Liver (tissue), 9 donors: ENCODE measurements around the gene NBAS. TPM values are rescaled to one million over a fixed set of nuclear protein-coding genes. Genes with fewer than 3 reads are reported as not detected.

Experiments
- DNase-seq: peaks from one replicate; pipeline ENCODE4 v3.0.0-alpha.2; 2017; ENCODE audit warnings: low spot score
- H3K27ac ChIP-seq, 2 donors: one replicate each; pipeline ENCODE4 v1.7.0; 2013; ENCODE audit warnings: inconsistent platforms in 2 of 2, low read length in 2 of 2, control low read depth in 1 of 2, low read depth in 1 of 2, mild to moderate bottlenecking in 1 of 2
- H3K27me3 ChIP-seq, 4 donors: one replicate each; pipeline versions ENCODE4 v1.6.1 to v1.7.0; 2013; ENCODE audit warnings: low read length in 3 of 4, inconsistent platforms in 1 of 4, mild to moderate bottlenecking in 1 of 4, moderate library complexity in 1 of 4; ENCODE audit not compliant: control insufficient read depth in 4 of 4, insufficient read depth in 4 of 4
- H3K36me3 ChIP-seq, 4 donors: one replicate each; pipeline versions ENCODE4 v1.6.1 to v1.7.0; 2013; ENCODE audit warnings: low read length in 3 of 4, mild to moderate bottlenecking in 3 of 4, low read depth in 1 of 4, moderate library complexity in 1 of 4; ENCODE audit not compliant: control insufficient read depth in 4 of 4, insufficient read depth in 3 of 4
- H3K4me1 ChIP-seq, 4 donors: one replicate each; pipeline versions ENCODE4 v1.6.1 to v1.7.0; 2013; ENCODE audit warnings: low read length in 3 of 4, mild to moderate bottlenecking in 3 of 4, moderate library complexity in 1 of 4; ENCODE audit not compliant: control insufficient read depth in 4 of 4, insufficient read depth in 4 of 4
- H3K4me3 ChIP-seq, 3 donors: one replicate each; pipeline versions ENCODE4 v1.6.1 to v1.7.0; 2013; ENCODE audit warnings: low read length in 3 of 3, control low read depth in 1 of 3, low read depth in 1 of 3, mild to moderate bottlenecking in 1 of 3
- H3K9ac ChIP-seq, 2 donors: one replicate each; pipeline ENCODE4 v1.7.0; 2013; ENCODE audit warnings: low read length in 2 of 2, mild to moderate bottlenecking in 2 of 2, moderate library complexity in 2 of 2, control low read depth in 1 of 2, low read depth in 1 of 2
- H3K9me3 ChIP-seq, 4 donors: one replicate each; pipeline versions ENCODE4 v1.6.1 to v1.7.0; 2013; ENCODE audit warnings: low read length in 3 of 4; ENCODE audit not compliant: control insufficient read depth in 4 of 4
- ATF3 ChIP-seq: IDR thresholded peaks from 2 replicates; pipeline ENCODE4 v1.6.1; 2016; ENCODE audit warnings: antibody characterized with exemption
- CTCF ChIP-seq: fragments of 150-350 bp; IDR thresholded peaks from 2 replicates; pipeline ENCODE4 v1.5.1; 2017; ENCODE audit warnings: improper control_type of control experiment, low read depth, low read length; ENCODE audit not compliant: missing input control
- FOXA1 ChIP-seq: IDR thresholded peaks from 2 replicates; pipeline ENCODE4 v1.6.1; 2016; ENCODE audit warnings: antibody characterized with exemption
- FOXA2 ChIP-seq: IDR thresholded peaks from 2 replicates; pipeline ENCODE4 v1.6.1; 2016; ENCODE audit warnings: antibody characterized with exemption
- GABPA ChIP-seq, 2 donors: IDR thresholded peaks in 1 of 2; conservative IDR thresholded peaks in 1 of 2; 2 replicates each; pipeline ENCODE4 v1.6.1; 2016; ENCODE audit warnings: antibody characterized with exemption in 2 of 2, mild to moderate bottlenecking in 1 of 2, moderate library complexity in 1 of 2
- HNF4A ChIP-seq, 2 donors: conservative IDR thresholded peaks; 2 replicates each; pipeline ENCODE4 v1.6.1; 2016; ENCODE audit warnings: antibody characterized with exemption in 2 of 2, mild to moderate bottlenecking in 2 of 2
- HNF4G ChIP-seq: IDR thresholded peaks from 2 replicates; pipeline ENCODE4 v1.6.1; 2016; ENCODE audit warnings: antibody characterized with exemption
- JUND ChIP-seq, 2 donors: IDR thresholded peaks; 2 replicates each; pipeline ENCODE4 v1.6.1; 2016; ENCODE audit warnings: antibody characterized with exemption in 2 of 2
- MAX ChIP-seq: IDR thresholded peaks from 2 replicates; pipeline ENCODE4 v1.6.1; 2016; ENCODE audit warnings: antibody characterized with exemption
- NR2F2 ChIP-seq: IDR thresholded peaks from 2 replicates; pipeline ENCODE4 v1.6.1; 2016; ENCODE audit warnings: antibody characterized with exemption
- RAD21 ChIP-seq, 2 donors: IDR thresholded peaks; 2 replicates each; pipeline ENCODE4 v1.6.1; 2016; ENCODE audit warnings: antibody characterized with exemption in 2 of 2, mild to moderate bottlenecking in 2 of 2
- REST ChIP-seq: IDR thresholded peaks from 2 replicates; pipeline ENCODE4 v1.6.1; 2016; ENCODE audit warnings: antibody characterized with exemption, mild to moderate bottlenecking
- RXRA ChIP-seq, 2 donors: IDR thresholded peaks; 2 replicates each; pipeline ENCODE4 v1.6.1; 2017 to 2018; ENCODE audit warnings: antibody characterized with exemption in 2 of 2, mild to moderate bottlenecking in 1 of 2
- SP1 ChIP-seq: IDR thresholded peaks from 2 replicates; pipeline ENCODE4 v1.6.1; 2018; ENCODE audit warnings: antibody characterized with exemption, mild to moderate bottlenecking
- TAF1 ChIP-seq: conservative IDR thresholded peaks from 2 replicates; pipeline ENCODE4 v1.6.1; 2016; ENCODE audit warnings: antibody characterized with exemption, mild to moderate bottlenecking
- YY1 ChIP-seq: IDR thresholded peaks from 2 replicates; pipeline ENCODE4 v1.6.1; 2016; ENCODE audit warnings: antibody characterized with exemption, mild to moderate bottlenecking
- ZBTB33 ChIP-seq: IDR thresholded peaks from 2 replicates; pipeline ENCODE4 v1.6.1; 2016; ENCODE audit warnings: antibody characterized with exemption
- WGBS: extraction: QIAGEN DNeasy Blood & Tissue Kit; methylation state at CpG from one replicate; pipeline ENCODE4 v1.1.7; 2013; 5-methylcytosine and 5-hydroxymethylcytosine counted together
- polyA plus RNA-seq, 2 donors: library from polyadenylated mRNA; stranded (reverse) in 1 of 2; unstranded in 1 of 2; fragments of 200-250 nt in 1 of 2; fragments of >200 nt in 1 of 2; fragmentation: Nextera tagmentation in 1 of 2; extraction: Ambion mirVana in 1 of 2; gene quantifications; one replicate each; pipeline versions ENCODE4 v1.2.1 to v1.2.3, GENCODE V29; 2013 to 2015
- total RNA-seq, 2 donors: library from RNA; depleted of rRNA; stranded (reverse); fragments of >200 nt; gene quantifications; one replicate each; pipeline ENCODE4 v1.2.3, GENCODE V29; 2014
- donor health status: healthy.
- donor health status: healthy.
- donor health status: healthy.
- donor health status: healthy.
- donor health status: healthy.

Gene NBAS
- total and polyA plus RNA-seq, 4 donors = 10.5 to 40.0 (median 18.9) TPM

- TF ChIP-seq HNF4G = no peak
- TF ChIP-seq FOXA1 = no peak
- no peak for TF ChIP-seq SP1
- no peak for TF ChIP-seq RAD21 (IDR thresholded peaks at IDR 0.05)
- TF ChIP-seq NR2F2 = no peak
Measured at GRCh38 chr2:15313657-15314056, 247.5 kb downstream of the NBAS start (continued).

GRCh38 chr2:15311926-15312325 is 249.2 kb downstream of the NBAS start:
- H3K36me3 ChIP-seq = peaks cover 0 to 4% (median 2%) of the 10 kb centered on the region in 4 donors
- peaks cover 0 to 14% (median 5%) of the 10 kb centered on the region in 4 donors for H3K4me1 ChIP-seq
- H3K27me3 ChIP-seq = no peaks in the 10 kb centered on the region
- no peak overlapping the region for H3K9ac ChIP-seq
- DNase-seq = no peak
- 98% methylated on average over 2 of the region's 2 CpGs for WGBS
- H3K9me3 ChIP-seq = no peaks in the 10 kb centered on the region
- no peak overlapping the region for H3K4me3 ChIP-seq
- TF ChIP-seq GABPA (IDR thresholded peaks at IDR 0.05 in 1 of 2, conservative IDR thresholded peaks at IDR 0.05 in 1 of 2) = no peak
- no peak for TF ChIP-seq RXRA (IDR thresholded peaks at IDR 0.05)
- no peak for TF ChIP-seq HNF4G
- no peak for TF ChIP-seq SP1
- TF ChIP-seq HNF4A (conservative IDR thresholded peaks at IDR 0.05) = no peak
- no peak for TF ChIP-seq YY1
- no peak for TF ChIP-seq FOXA1
- no peak for TF ChIP-seq JUND (IDR thresholded peaks at IDR 0.05)
- no peak for TF ChIP-seq MAX
- no peak for TF ChIP-seq ATF3
- TF ChIP-seq ZBTB33 = no peak
- no peak for TF ChIP-seq FOXA2
- TF ChIP-seq RAD21 (IDR thresholded peaks at IDR 0.05) = no peak
- TF ChIP-seq TAF1 = no peak
- no peak for TF ChIP-seq REST
- no peak for TF ChIP-seq CTCF
- TF ChIP-seq NR2F2 = no peak
- H3K27ac ChIP-seq = no peak overlapping the region
